ENCODE measurements around the gene MORF4L2.

The MORF4L2 gene

GRCh38 chrX:103631145-103631544, 55.4 kb downstream of the MORF4L2 start:
- no peak for DNase-seq (ENCODE audit: low read depth, low spot score)

DNA sequence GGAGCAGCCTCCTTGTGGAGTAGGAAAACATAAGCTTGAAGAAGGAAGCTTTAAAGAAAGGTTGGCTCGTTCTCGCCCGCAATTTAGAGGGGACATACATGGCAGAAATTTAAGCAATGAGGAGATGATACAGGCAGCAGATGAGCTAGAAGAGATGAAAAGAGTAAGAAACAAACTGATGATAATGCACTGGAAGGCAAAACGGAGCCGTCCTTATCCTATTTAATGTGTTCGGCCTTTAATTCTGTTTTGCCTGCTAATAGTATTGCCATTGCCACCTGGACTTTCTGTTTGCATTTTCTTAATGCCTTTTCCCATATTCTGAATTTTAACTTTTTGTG, 56.4 kb downstream of the MORF4L2 start:
- DNase-seq (ENCODE audit: low read depth, low spot score): no peak

- peak; percentile 87 for DNase-seq (ENCODE audit: low read depth, low spot score)
Measured at GRCh38 chrX:103629318-103630170, 57.0 kb downstream of the MORF4L2 start.

- peak; percentile 72 for DNase-seq (ENCODE audit: low read depth, low spot score)
Measured at GRCh38 chrX:103628386-103629317, 57.8 kb downstream of the MORF4L2 start, which contains the start of gene TCEAL1. Gene TCEAL1 (plus strand): TSS chrX:103628975. CDS start chrX:103629917, 942 bp downstream.

DNA sequence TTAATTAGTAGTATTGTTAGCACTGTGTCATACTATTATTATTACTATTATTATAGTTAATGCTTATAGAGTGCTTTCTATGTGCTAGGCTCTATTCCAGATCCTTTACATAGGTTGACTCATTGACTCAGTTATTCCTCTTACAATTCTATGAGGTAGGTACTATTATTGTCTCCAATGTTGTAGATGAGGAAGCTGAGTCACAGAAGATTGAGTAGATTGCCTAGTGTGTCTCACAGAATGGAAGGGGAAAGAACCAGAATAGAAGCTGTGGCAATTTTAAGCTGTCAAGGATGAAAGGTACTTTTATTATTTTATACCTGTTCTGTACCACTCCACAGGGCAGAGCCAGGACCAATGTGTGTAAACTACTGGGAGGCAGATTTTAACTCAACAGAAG, 59.6 kb downstream of the MORF4L2 start:
- no peak for DNase-seq (ENCODE audit: low read depth, low spot score)

Data from ELF-1 (cell line).